Measurements from ENCODE around the gene HNRNPAB.

GRCh38 chr5:178208540-178209227, 4.4 kb downstream of the HNRNPAB start:
- TF ChIP-seq CTCF (IDR thresholded peaks at IDR 0.05; ENCODE audit: low read depth, low read length), result 0 out of 2 replicates have a peak, but pooled peaks have one; percentile 3
- no peak for TF ChIP-seq EZH2phosphoT487 (IDR thresholded peaks at IDR 0.05; ENCODE audit: low read depth)

Data from OCI-LY3 (cell line).